HCT116 (cell line): ENCODE data around the gene BRCA2. TPM values are rescaled to one million over a fixed set of nuclear protein-coding genes. Genes with fewer than 3 reads are reported as not detected.

Experiments
- ATAC-seq: fragments of 200-7000 bp; cut with Tn5 transposase; 2 replicates; pipeline ENCODE4 v1.9.1; 2020; ENCODE audit warnings: mild to moderate bottlenecking, moderate library complexity
- BruUV-seq: library from RNA; stranded (reverse); fragments of 400-500 nt; replicated peaks from 2 replicates; lab custom pipeline; 2021; lab: Mats Ljungman, UMichigan
- CTCF ChIA-PET: fragments of 300-600 bp; sonication (Branson Sonifier 250); formaldehyde crosslinking; loops from one replicate; lab custom pipeline; 2021; ENCODE audit warnings: antibody characterized with exemption; lab: Charles Lee
- POLR2A ChIA-PET: fragments of 300-600, 350-600 bp; sonication (Branson Sonifier 250); formaldehyde crosslinking; loops from one replicate; lab custom pipeline; 2021; ENCODE audit warnings: antibody characterized with exemption; lab: Charles Lee
- RAD21 ChIA-PET, 2 experiments: fragments of 300-600 bp; sonication (Branson Sonifier 250); formaldehyde crosslinking; loops; one replicate each; lab custom pipeline; 2023; ENCODE audit warnings: low total read pairs in 2 of 2; ENCODE audit not compliant: uncharacterized antibody in 2 of 2, unreplicated experiment in 2 of 2, low non-redundant PET in 1 of 2; lab: Charles Lee
- DNase-seq: peaks from one replicate; pipeline ENCODE4 v3.0.0-alpha.2; 2010; ENCODE audit warnings: low read depth, low spot score
- H2AFZ ChIP-seq: fragments of 200-600 bp; shearing (Covaris generic), sonication (generic); 2 replicates; pipeline ENCODE4 v1.6.1; 2017; ENCODE audit warnings: low read depth, mixed run types, mixed read lengths, antibody characterized with exemption, low read length; ENCODE audit not compliant: poor library complexity, severe bottlenecking
- H3K27ac ChIP-seq: 2 replicates; pipeline ENCODE4 v1.5.1; 2012; ENCODE audit warnings: low read depth, low read length
- H3K27me3 ChIP-seq: fragments of 200-600 bp; sonication (generic); 2 replicates; pipeline ENCODE4 v1.6.1; 2016; ENCODE audit warnings: mixed run types, low read length, mixed read lengths; ENCODE audit not compliant: insufficient read depth
- H3K36me3 ChIP-seq, 2 experiments: fragments of 200-500 bp in 1 of 2; fragments of 200-600 bp in 1 of 2; sonication (Bioruptor generic) in 1 of 2; sonication (generic) in 1 of 2; 2 replicates each; pipeline versions ENCODE4 v1.5.1 to v1.6.1; 2014 to 2016; ENCODE audit warnings: low read length in 2 of 2, inconsistent platforms in 1 of 2, mixed read lengths in 1 of 2, mixed run types in 1 of 2; ENCODE audit not compliant: insufficient read depth in 2 of 2, control insufficient read depth in 1 of 2
- H3K4me1 ChIP-seq, 2 experiments: fragments of 200-600 bp in 1 of 2; sonication (generic) in 1 of 2; 2 replicates each; pipeline versions ENCODE4 v1.5.1 to v1.6.1; 2012 to 2017; ENCODE audit warnings: low read length in 2 of 2, inconsistent platforms in 1 of 2, mild to moderate bottlenecking in 1 of 2, mixed read lengths in 1 of 2, mixed run types in 1 of 2, moderate library complexity in 1 of 2; ENCODE audit not compliant: insufficient read depth in 2 of 2, control insufficient read depth in 1 of 2
- H3K4me2 ChIP-seq: fragments of 200-600 bp; sonication (generic); 2 replicates; pipeline ENCODE4 v1.6.1; 2017; ENCODE audit warnings: mixed run types, low read length, mixed read lengths
- H3K4me3 ChIP-seq, 2 experiments: fragments of 200-600 bp in 1 of 2; sonication (generic) in 1 of 2; replicated peaks in 1 of 2; 2 replicates each; pipeline ENCODE4 v1.5.1; 2011 to 2016; ENCODE audit warnings: low read length in 2 of 2, control low read depth in 1 of 2, low read depth in 1 of 2, mild to moderate bottlenecking in 1 of 2, mixed read lengths in 1 of 2, mixed run types in 1 of 2
- H3K79me2 ChIP-seq: fragments of 200-600 bp; sonication (generic); 2 replicates; pipeline ENCODE4 v1.6.1; 2017; ENCODE audit warnings: mild to moderate bottlenecking, mixed run types, low read length, moderate library complexity, mixed read lengths; ENCODE audit not compliant: insufficient read depth
- H3K9ac ChIP-seq: fragments of 200-600 bp; sonication (generic); 2 replicates; pipeline ENCODE4 v1.6.1; 2016; ENCODE audit warnings: low read length, mixed read lengths
- H3K9me2 ChIP-seq: fragments of 200-600 bp; sonication (generic), shearing (Covaris generic); 2 replicates; pipeline ENCODE4 v1.6.1; 2017; ENCODE audit warnings: mixed run types, mild to moderate bottlenecking, moderate library complexity; ENCODE audit not compliant: insufficient read depth
- H3K9me3 ChIP-seq, 2 experiments: fragments of 200-500 bp in 1 of 2; fragments of 200-600 bp in 1 of 2; sonication (Bioruptor generic) in 1 of 2; sonication (generic) in 1 of 2; 2 replicates each; pipeline ENCODE4 v1.6.1; 2014 to 2017; ENCODE audit warnings: low read length in 2 of 2, mixed read lengths in 2 of 2, inconsistent platforms in 1 of 2, low read depth in 1 of 2, mild to moderate bottlenecking in 1 of 2, mixed run types in 1 of 2, moderate library complexity in 1 of 2; ENCODE audit not compliant: control insufficient read depth in 1 of 2, insufficient read depth in 1 of 2
- H4K20me1 ChIP-seq: fragments of 200-600 bp; sonication (generic), shearing (Covaris generic); 2 replicates; pipeline ENCODE4 v1.6.1; 2017; ENCODE audit warnings: mixed run types, mild to moderate bottlenecking, moderate library complexity; ENCODE audit not compliant: insufficient read depth
- ATF3 ChIP-seq: IDR thresholded peaks from 2 replicates; pipeline ENCODE4 v1.6.1; 2012
- CBX3 ChIP-seq: IDR thresholded peaks from 2 replicates; pipeline ENCODE4 v1.6.1; 2012; ENCODE audit warnings: low read depth
- CEBPB ChIP-seq: IDR thresholded peaks from 2 replicates; pipeline ENCODE4 v1.6.1; 2012; ENCODE audit warnings: low read depth
- EGR1 ChIP-seq: IDR thresholded peaks from 2 replicates; pipeline ENCODE4 v1.6.1; 2012; ENCODE audit warnings: low read depth
- ELF1 ChIP-seq: IDR thresholded peaks from 2 replicates; pipeline ENCODE4 v1.6.1; 2012; ENCODE audit warnings: low read depth, borderline replicate concordance
- EZH2 ChIP-seq: fragments of 200-600 bp; sonication (generic); IDR thresholded peaks from 2 replicates; pipeline ENCODE4 v1.6.1; 2017; ENCODE audit warnings: antibody characterized with exemption, mixed run types
- EZH2phosphoT487 ChIP-seq: fragments of 200-600 bp; IDR thresholded peaks from 2 replicates; pipeline ENCODE4 v1.6.1; 2018; ENCODE audit warnings: antibody characterized with exemption, borderline replicate concordance
- FOSL1 ChIP-seq: IDR thresholded peaks from 2 replicates; pipeline ENCODE4 v1.6.1; 2012; ENCODE audit warnings: low read depth
- JUND ChIP-seq: IDR thresholded peaks from 2 replicates; pipeline ENCODE4 v1.6.1; 2012
- MAX ChIP-seq: IDR thresholded peaks from 2 replicates; pipeline ENCODE4 v1.6.1; 2012
- POLR2A ChIP-seq: IDR thresholded peaks from 2 replicates; pipeline ENCODE4 v1.7.0; 2011; ENCODE audit warnings: borderline replicate concordance; ENCODE audit not compliant: insufficient read depth, insufficient read length; ENCODE audit errors: extremely low read depth
- POLR2AphosphoS5 ChIP-seq: IDR thresholded peaks from 2 replicates; pipeline ENCODE4 v1.6.1; 2011; ENCODE audit warnings: mild to moderate bottlenecking, low read depth, low read length, moderate library complexity
- RAD21 ChIP-seq: IDR thresholded peaks from 2 replicates; pipeline ENCODE4 v1.6.1; 2012; ENCODE audit warnings: low read depth, mild to moderate bottlenecking
- SP1 ChIP-seq: IDR thresholded peaks from 2 replicates; pipeline ENCODE4 v1.6.1; 2012; ENCODE audit warnings: low read depth
- SRF ChIP-seq: IDR thresholded peaks from 2 replicates; pipeline ENCODE4 v1.6.1; 2012; ENCODE audit warnings: low read depth
- TCF7L2 ChIP-seq: IDR thresholded peaks from 2 replicates; pipeline ENCODE4 v1.7.0; 2011; ENCODE audit warnings: borderline replicate concordance, inconsistent platforms; ENCODE audit not compliant: insufficient read depth, insufficient read length; ENCODE audit errors: extremely low read depth
- ZBTB33 ChIP-seq: IDR thresholded peaks from 2 replicates; pipeline ENCODE4 v1.6.1; 2011; ENCODE audit warnings: mild to moderate bottlenecking, low read length, moderate library complexity; ENCODE audit not compliant: insufficient replicate concordance; ENCODE audit errors: extremely low read depth
- ZFX ChIP-seq: fragments of 450-650 bp; IDR thresholded peaks from 2 replicates; pipeline ENCODE4 v1.6.1; 2017
- ZNF274 ChIP-seq: fragments of 200-500 bp; sonication (Bioruptor generic); IDR thresholded peaks from 2 replicates; pipeline ENCODE4 v1.6.1; 2014; ENCODE audit warnings: mild to moderate bottlenecking, low read depth, low read length, inconsistent platforms
- intact Hi-C: fragments of 100-400 bp; cut with micrococcal nuclease; formaldehyde crosslinking; loops from 2 replicates; pipeline ENCODE4 v1.10.0; 2022
- total RNA-seq: library from RNA; stranded (reverse); gene quantifications from one replicate; pipeline ENCODE4 v1.2.1, GENCODE V29; 2021; ENCODE audit not compliant: unreplicated experiment

Gene BRCA2
- total RNA-seq, 1 experiment from 2014 or later: 14.2 TPM

GRCh38 chr13:32281096-32281495 lies 34.2 kb upstream of the BRCA2 start:
- intact Hi-C loops: no loop called here
- POLR2A ChIA-PET: no interaction called here

GRCh38 chr13:32282096-32282711 lies 33.1 kb upstream of the BRCA2 start:
- BruUV-seq: no TSS peak
- no peak for TF ChIP-seq TCF7L2
- no peak for TF ChIP-seq ZNF274
- no peak for TF ChIP-seq ZBTB33
- TF ChIP-seq JUND: no peak
- no peak for TF ChIP-seq ATF3
- TF ChIP-seq ELF1: no peak
- no peak for TF ChIP-seq MAX
- no peak for TF ChIP-seq ZFX
- no peak for TF ChIP-seq EZH2
- TF ChIP-seq CEBPB: no peak
- no peak for TF ChIP-seq POLR2A

More at GRCh38 chr13:32281096-32281495, 34.2 kb upstream of the BRCA2 start:
- TF ChIP-seq CBX3: no peak
- TF ChIP-seq SRF: no peak
- no peak for TF ChIP-seq EZH2
- no peak for TF ChIP-seq ATF3
- no peak for TF ChIP-seq SP1
- no peak for TF ChIP-seq TCF7L2
- no peak for TF ChIP-seq ZFX
- no peak for TF ChIP-seq ELF1
- TF ChIP-seq POLR2AphosphoS5: no peak
- TF ChIP-seq FOSL1: no peak
- no peak for TF ChIP-seq EGR1
- TF ChIP-seq RAD21: no peak
- no peak for TF ChIP-seq EZH2phosphoT487
- no peak for TF ChIP-seq JUND
- TF ChIP-seq MAX: no peak
- no peak for TF ChIP-seq CEBPB
- TF ChIP-seq ZNF274: no peak
- BruUV-seq: no TSS peak
- Histone ChIP-seq H3K27me3 (no peaks in the 10 kb centered on the region), H2AFZ (no peak overlapping the region), H3K9ac (no peak overlapping the region), H3K4me1 (peaks cover 13% of the 10 kb centered on the region in 2 experiments), H3K9me3 (no peaks in the 10 kb centered on the region), H3K9me2 (no peaks in the 10 kb centered on the region; the same call in 1 of the 2 replicates), H3K27ac (no peak overlapping the region), H3K4me2 (no peak overlapping the region), H4K20me1 (no peaks in the 10 kb centered on the region), H3K4me3 (no peak overlapping the region), H3K79me2 (no peaks in the 10 kb centered on the region), H3K36me3 (no peaks in the 10 kb centered on the region)
- ATAC-seq: no peak
- no peak for DNase-seq
- RAD21 ChIA-PET: no interaction called here
- CTCF ChIA-PET: no interaction called here

More at GRCh38 chr13:32282096-32282711, 33.1 kb upstream of the BRCA2 start:
- Histone ChIP-seq H3K9me2 (no peaks in the 10 kb centered on the region; the same call in 1 of the 2 replicates), H3K27ac (no peak overlapping the region), H3K27me3 (no peaks in the 10 kb centered on the region), H2AFZ (no peak overlapping the region), H3K4me3 (no peak overlapping the region), H3K36me3 (no peaks in the 10 kb centered on the region), H4K20me1 (no peaks in the 10 kb centered on the region), H3K79me2 (no peaks in the 10 kb centered on the region), H3K9me3 (no peaks in the 10 kb centered on the region), H3K4me1 (peaks cover 13 to 14% of the 10 kb centered on the region in 2 experiments), H3K9ac (no peak overlapping the region), H3K4me2 (no peak overlapping the region)
- ATAC-seq (no peak), DNase-seq (no peak)
- CTCF ChIA-PET: no interaction called here
- POLR2A ChIA-PET: no interaction called here
- RAD21 ChIA-PET: no interaction called here
- intact Hi-C loops: no loop called here
